ENCODE results near the gene DDC.

Gene DDC

GRCh38 chr7:50564640-50565558 is at the start of gene DDC:
TSS of gene DDC (minus strand) at chr7:50565405. CDS start at chr7:50544085, 21,320 bp downstream.
- DNase-seq (ENCODE audit: low read depth), result no peak

- DNase-seq (ENCODE audit: low read depth), result no peak
Observed at GRCh38 chr7:50613473-50613872, 48.3 kb upstream of the DDC start.

GRCh38 chr7:50612704-50613103 is 47.5 kb upstream of the DDC start:
- no peak for DNase-seq (ENCODE audit: low read depth)

- peak; percentile 14 for DNase-seq (ENCODE audit: low read depth)
Observed at GRCh38 chr7:50610521-50611277, 45.5 kb upstream of the DDC start.

GRCh38 chr7:50608196-50608906 is 43.1 kb upstream of the DDC start:
- DNase-seq (ENCODE audit: low read depth), result no peak

- DNase-seq (ENCODE audit: low read depth), result no peak
Observed at GRCh38 chr7:50607524-50608125, 42.4 kb upstream of the DDC start.

GRCh38 chr7:50605059-50605458 is 39.9 kb upstream of the DDC start:
- no peak for DNase-seq (ENCODE audit: low read depth)

- no peak for DNase-seq (ENCODE audit: low read depth)
Observed at GRCh38 chr7:50603287-50603686, 38.1 kb upstream of the DDC start.

GRCh38 chr7:50599385-50599784 is 34.2 kb upstream of the DDC start:
- DNase-seq (ENCODE audit: low read depth), result no peak

- no peak for DNase-seq (ENCODE audit: low read depth)
Observed at GRCh38 chr7:50598460-50599343, 33.5 kb upstream of the DDC start.

- DNase-seq (ENCODE audit: low read depth), result no peak
Observed at GRCh38 chr7:50596484-50596883, 31.3 kb upstream of the DDC start.

- no peak for DNase-seq (ENCODE audit: low read depth)
Observed at GRCh38 chr7:50595491-50596102, 30.4 kb upstream of the DDC start.

- no peak for DNase-seq (ENCODE audit: low read depth)
Observed at GRCh38 chr7:50594734-50595485, 29.7 kb upstream of the DDC start.

- DNase-seq (ENCODE audit: low read depth), result no peak
Observed at GRCh38 chr7:50594136-50594535, 28.9 kb upstream of the DDC start.

- no peak for DNase-seq (ENCODE audit: low read depth)
Observed at GRCh38 chr7:50592940-50593339, 27.7 kb upstream of the DDC start.

- DNase-seq (ENCODE audit: low read depth), result no peak
Observed at GRCh38 chr7:50591480-50592438, 26.6 kb upstream of the DDC start.

GRCh38 chr7:50591098-50591479 is 25.9 kb upstream of the DDC start:
- no peak for DNase-seq (ENCODE audit: low read depth)

- DNase-seq (ENCODE audit: low read depth), result no peak
Observed at GRCh38 chr7:50590535-50590934, 25.3 kb upstream of the DDC start.

- no peak for DNase-seq (ENCODE audit: low read depth)
Observed at GRCh38 chr7:50589364-50589763, 24.2 kb upstream of the DDC start.
